T-helper 2 cell (primary cell): ENCODE results near the gene CCBE1.

Source experiments
- DNase-seq, 5 experiments: peaks; one replicate each; pipeline versions ENCODE4 v3.0.0 to v3.0.0-alpha.2; 2012 to 2022

The CCBE1 gene

GRCh38 chr18:59484131-59484530 lies 213.1 kb downstream of the CCBE1 start:
- DNase-seq, result no peak

- DNase-seq, result no peak
These were observed 215.8 kb downstream of the CCBE1 start for GRCh38 chr18:59481436-59481835.

GRCh38 chr18:59479776-59480175 lies 217.4 kb downstream of the CCBE1 start:
- DNase-seq, result no peak

GRCh38 chr18:59478591-59478990 lies 218.6 kb downstream of the CCBE1 start:
- DNase-seq, result no peak

GRCh38 chr18:59477849-59478248 lies 219.4 kb downstream of the CCBE1 start:
- DNase-seq, result no peak

- DNase-seq, result no peak
These were observed 226.6 kb downstream of the CCBE1 start for GRCh38 chr18:59470561-59471121.

GRCh38 chr18:59469463-59470180 lies 227.6 kb downstream of the CCBE1 start:
- no peak for DNase-seq

- no peak for DNase-seq
These were observed 228.4 kb downstream of the CCBE1 start for GRCh38 chr18:59468821-59469220.

- DNase-seq, result no peak
These were observed 229.7 kb downstream of the CCBE1 start for GRCh38 chr18:59467497-59467896.

GRCh38 chr18:59466980-59467379 lies 230.2 kb downstream of the CCBE1 start:
- DNase-seq, result no peak

GRCh38 chr18:59464486-59464885 lies 232.7 kb downstream of the CCBE1 start:
- DNase-seq, result no peak

- no peak for DNase-seq
These were observed 236.1 kb downstream of the CCBE1 start for GRCh38 chr18:59461171-59461570.

GRCh38 chr18:59460072-59460420 lies 237.2 kb downstream of the CCBE1 start:
- DNase-seq, result no peak

- peak in 1 of 5 experiments; percentile 7 for DNase-seq
These were observed 237.7 kb downstream of the CCBE1 start for GRCh38 chr18:59459369-59460071.

GRCh38 chr18:59458575-59458974 lies 238.6 kb downstream of the CCBE1 start:
- DNase-seq, result no peak

GRCh38 chr18:59456657-59457056 lies 240.6 kb downstream of the CCBE1 start:
- DNase-seq, result no peak

- DNase-seq, result no peak
These were observed 241.4 kb downstream of the CCBE1 start for GRCh38 chr18:59455728-59456276.

GRCh38 chr18:59454909-59455727 lies 242.1 kb downstream of the CCBE1 start:
- DNase-seq, result no peak

GRCh38 chr18:59453468-59453961 lies 243.7 kb downstream of the CCBE1 start:
- no peak for DNase-seq

- DNase-seq, result no peak
These were observed 245.3 kb downstream of the CCBE1 start for GRCh38 chr18:59451963-59452362.

- DNase-seq, result no peak
These were observed 246.2 kb downstream of the CCBE1 start for GRCh38 chr18:59451073-59451472.

GRCh38 chr18:59448546-59448945 lies 248.7 kb downstream of the CCBE1 start:
- no peak for DNase-seq

- no peak for DNase-seq
These were observed 251.2 kb downstream of the CCBE1 start for GRCh38 chr18:59446012-59446411.
